ENCODE results near the gene ACSL1.

GRCh38 chr4:184815046-184815877 is 10.5 kb downstream of the ACSL1 start:
- TF ChIP-seq CTCF (IDR thresholded peaks at IDR 0.05; ENCODE audit: poor library complexity) (no peak), EZH2phosphoT487 (IDR thresholded peaks at IDR 0.05; ENCODE audit: low read depth, severe bottlenecking, unreplicated experiment) (no peak), EZH2 (IDR thresholded peaks at IDR 0.05; ENCODE audit: borderline replicate concordance) (no peak)

Measured in hepatocyte (in vitro differentiated cells).